OCI-LY1 (cell line): ENCODE data around the gene TRMT61A.

Experiments
- H2AFZ ChIP-seq: fragments of 200-600 bp; sonication (generic), shearing (Covaris generic); 2 replicates; pipeline ENCODE4 v1.6.0; 2014; ENCODE audit warnings: antibody characterized with exemption, mild to moderate bottlenecking, low read length
- H3F3A ChIP-seq: fragments of 200-600 bp; sonication (generic), shearing (Covaris generic); 2 replicates; pipeline ENCODE4 v1.6.0; 2014; ENCODE audit warnings: mild to moderate bottlenecking, antibody characterized with exemption, low read length, moderate library complexity; ENCODE audit not compliant: insufficient read depth
- H3K27ac ChIP-seq: fragments of 200-600 bp; sonication (generic); 2 replicates; pipeline ENCODE4 v1.5.1; 2014; ENCODE audit warnings: low read length, mixed run types, mild to moderate bottlenecking, low read depth; ENCODE audit not compliant: poor library complexity, severe bottlenecking
- H3K27me3 ChIP-seq: fragments of 200-600 bp; sonication (generic); 2 replicates; pipeline ENCODE4 v1.6.0; 2014; ENCODE audit warnings: antibody characterized with exemption, mild to moderate bottlenecking, low read length, moderate library complexity; ENCODE audit not compliant: insufficient read depth
- H3K36me3 ChIP-seq: fragments of 200-600 bp; sonication (generic); 2 replicates; pipeline ENCODE4 v1.6.1; 2014; ENCODE audit warnings: mild to moderate bottlenecking, antibody characterized with exemption, low read length, moderate library complexity, mixed read lengths; ENCODE audit not compliant: insufficient read depth
- H3K4me1 ChIP-seq: fragments of 200-600 bp; sonication (generic); 2 replicates; pipeline ENCODE4 v1.5.1; 2014; ENCODE audit warnings: mild to moderate bottlenecking, low read length, moderate library complexity; ENCODE audit not compliant: insufficient read depth, severe bottlenecking
- H3K4me2 ChIP-seq: fragments of 200-600 bp; sonication (generic), shearing (Covaris generic); 2 replicates; pipeline ENCODE4 v1.6.1; 2014; ENCODE audit warnings: low read length
- H3K4me3 ChIP-seq: fragments of 200-600 bp; sonication (generic); 2 replicates; pipeline ENCODE4 v1.5.1; 2014; ENCODE audit warnings: low read length, low read depth, mild to moderate bottlenecking, mixed read lengths; ENCODE audit not compliant: poor library complexity, severe bottlenecking
- H3K79me2 ChIP-seq: fragments of 200-600 bp; shearing (Covaris generic); 2 replicates; pipeline ENCODE4 v1.6.1; 2016; ENCODE audit warnings: mixed run types, low read length, mixed read lengths; ENCODE audit not compliant: insufficient read depth
- H3K9ac ChIP-seq: fragments of 200-600 bp; sonication (generic), shearing (Covaris generic); 2 replicates; pipeline ENCODE4 v1.6.1; 2014; ENCODE audit warnings: mild to moderate bottlenecking, low read length, mixed read lengths
- H3K9me2 ChIP-seq: fragments of 200-600 bp; sonication (generic), shearing (Covaris generic); 2 replicates; pipeline ENCODE4 v1.6.1; 2014; ENCODE audit warnings: low read depth, mild to moderate bottlenecking, low read length, mixed read lengths
- H3K9me3 ChIP-seq: fragments of 200-600 bp; shearing (Covaris generic); 2 replicates; pipeline ENCODE4 v1.6.1; 2014; ENCODE audit warnings: low read length, mixed read lengths
- H4K20me1 ChIP-seq: fragments of 200-600 bp; sonication (generic), shearing (Covaris generic); 2 replicates; pipeline ENCODE4 v1.6.0; 2016; ENCODE audit warnings: mild to moderate bottlenecking, low read length; ENCODE audit not compliant: insufficient read depth
- CTCF ChIP-seq: fragments of 200-600 bp; sonication (generic), shearing (Covaris generic); IDR thresholded peaks from 2 replicates; pipeline ENCODE4 v1.5.1; 2017; ENCODE audit warnings: mild to moderate bottlenecking, antibody characterized with exemption, low read length, moderate library complexity, mixed read lengths
- EZH2 ChIP-seq: fragments of 200-600 bp; sonication (generic), shearing (Covaris generic); IDR thresholded peaks from 2 replicates; pipeline ENCODE4 v1.8.0; 2017; ENCODE audit warnings: borderline replicate concordance, mixed run types, mild to moderate bottlenecking, antibody characterized with exemption, low read length, moderate library complexity, mixed read lengths

TRMT61A gene

GRCh38 chr14:103543140-103543539 lies 14.1 kb downstream of the TRMT61A start:
- H3K4me2 ChIP-seq = no peak overlapping the region
- H3K27ac ChIP-seq = no peak overlapping the region
- H3K4me3 ChIP-seq = no peak overlapping the region
- no peaks in the 10 kb centered on the region for H3K36me3 ChIP-seq
- no peak for TF ChIP-seq EZH2
- TF ChIP-seq CTCF = no peak
- no peak overlapping the region for H2AFZ ChIP-seq
- no peaks in the 10 kb centered on the region for H3K79me2 ChIP-seq
- H3F3A ChIP-seq = no peaks in the 10 kb centered on the region
- no peaks in the 10 kb centered on the region for H4K20me1 ChIP-seq
- H3K4me1 ChIP-seq = no peaks in the 10 kb centered on the region
- H3K9ac ChIP-seq = no peak overlapping the region
- 0 out of 2 replicates have a peak, but pooled peaks cover 6% of the 10 kb centered on the region for H3K27me3 ChIP-seq
- no peaks in the 10 kb centered on the region for H3K9me3 ChIP-seq
- no peaks in the 10 kb centered on the region for H3K9me2 ChIP-seq

- Histone ChIP-seq H2AFZ (no peak overlapping the region), H3K9me3 (no peaks in the 10 kb centered on the region), H3K9me2 (no peaks in the 10 kb centered on the region), H3K79me2 (no peaks in the 10 kb centered on the region), H3K4me1 (no peaks in the 10 kb centered on the region), H3K27ac (no peak overlapping the region), H3K36me3 (no peaks in the 10 kb centered on the region), H3K9ac (no peak overlapping the region), H3K27me3 (0 out of 2 replicates have a peak, but pooled peaks cover 5% of the 10 kb centered on the region), H3K4me3 (no peak overlapping the region), H3K4me2 (no peak overlapping the region), H3F3A (no peaks in the 10 kb centered on the region), H4K20me1 (no peaks in the 10 kb centered on the region)
- TF ChIP-seq EZH2 (no peak), CTCF (no peak)
Measured at GRCh38 chr14:103543721-103544387, 14.9 kb downstream of the TRMT61A start.

- Histone ChIP-seq H3K79me2 (no peaks in the 10 kb centered on the region), H3K4me3 (no peak overlapping the region), H4K20me1 (no peaks in the 10 kb centered on the region), H3K4me1 (no peaks in the 10 kb centered on the region), H2AFZ (no peak overlapping the region), H3K27me3 (no peaks in the 10 kb centered on the region), H3K36me3 (no peaks in the 10 kb centered on the region), H3F3A (no peaks in the 10 kb centered on the region), H3K9me3 (no peaks in the 10 kb centered on the region), H3K9me2 (no peaks in the 10 kb centered on the region), H3K9ac (no peak overlapping the region), H3K4me2 (no peak overlapping the region), H3K27ac (no peak overlapping the region)
- TF ChIP-seq CTCF (no peak), EZH2 (no peak)
Measured at GRCh38 chr14:103544388-103545218, 15.6 kb downstream of the TRMT61A start.
